ENCODE data around the gene FAU. TPM values are rescaled to one million over a fixed set of nuclear protein-coding genes. Genes with fewer than 3 reads are reported as not detected.

The FAU gene
- total and polyA plus RNA-seq, 2 of the 13 experiments (the other 11 are each of a cell fraction or from before 2014, with no cell fraction given): 374 to 869 TPM

DNA sequence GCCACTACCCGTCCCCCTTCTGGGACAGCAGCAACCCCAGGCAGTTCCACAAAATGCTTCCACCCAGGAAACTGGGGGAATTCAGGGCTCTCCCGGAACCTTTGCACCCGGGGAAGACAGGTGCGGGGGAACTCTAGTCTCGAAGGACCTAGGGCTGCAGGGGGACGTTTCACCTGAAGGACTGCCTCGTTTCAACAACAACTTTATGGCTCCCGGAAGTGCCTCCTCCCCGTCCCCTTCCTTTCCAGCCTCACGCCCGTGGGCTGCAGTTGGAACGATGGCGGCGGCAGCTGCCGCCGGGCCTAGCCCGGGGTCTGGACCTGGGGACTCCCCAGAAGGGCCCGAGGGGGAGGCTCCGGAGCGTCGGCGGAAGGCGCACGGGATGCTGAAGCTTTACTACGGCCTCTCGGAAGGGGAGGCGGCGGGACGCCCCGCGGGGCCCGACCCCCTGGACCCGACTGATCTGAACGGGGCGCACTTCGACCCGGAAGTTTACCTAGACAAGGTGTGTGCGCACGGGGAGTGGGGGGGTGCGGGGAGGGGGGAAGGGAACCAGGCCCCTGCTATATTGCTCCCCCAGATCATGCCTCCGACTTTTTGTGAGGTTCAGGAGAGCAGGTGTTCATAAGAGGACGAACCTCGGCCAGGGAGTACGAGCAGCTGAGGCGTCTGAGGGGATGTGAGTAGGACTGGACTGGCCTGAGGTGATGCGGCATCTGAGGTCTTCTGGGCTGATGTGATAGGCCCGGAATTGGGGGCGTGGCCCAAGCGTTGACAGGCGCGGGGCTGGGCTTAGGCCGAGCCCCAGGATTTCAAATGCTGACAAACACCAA, 25.7 kb downstream of the FAU start, which contains the start of gene VPS51 (continued):
- TF ChIP-seq SRSF1 (optimal IDR thresholded peaks at IDR 0.05; ENCODE audit: low read depth, low read length) (no peak), NFIB (CRISPR knock-in tag; IDR thresholded peaks at IDR 0.05; ENCODE audit: borderline replicate concordance) (no peak), MIER2 (CRISPR knock-in tag; IDR thresholded peaks at IDR 0.05) (peak; percentile 67; the same call in 1 of the 2 replicates), AHR (CRISPR knock-in tag; IDR thresholded peaks at IDR 0.05) (peak; percentile 79; the same call in 1 of the 2 replicates), ELK4 (CRISPR knock-in tag; IDR thresholded peaks at IDR 0.05; ENCODE audit: borderline replicate concordance) (no peak; the same call in 1 of the 2 replicates), KDM5A (IDR thresholded peaks at IDR 0.05; ENCODE audit: borderline replicate concordance, low read length) (peak; percentile 99), IRX3 (CRISPR knock-in tag; IDR thresholded peaks at IDR 0.05; ENCODE audit: borderline replicate concordance, low read depth) (no peak), ZNF12 (CRISPR knock-in tag; IDR thresholded peaks at IDR 0.05) (peak; percentile 70), BATF2 (CRISPR knock-in tag; IDR thresholded peaks at IDR 0.05) (no peak), ZNF546 (CRISPR knock-in tag; conservative IDR thresholded peaks at IDR 0.05) (0 out of 2 replicates have a peak, but pooled peaks have one; percentile 71), PAWR (CRISPR knock-in tag; IDR thresholded peaks at IDR 0.05; ENCODE audit: borderline replicate concordance) (no peak), ZBTB46 (CRISPR knock-in tag; IDR thresholded peaks at IDR 0.05; ENCODE audit: borderline replicate concordance) (no peak), ZFP37 (CRISPR knock-in tag; IDR thresholded peaks at IDR 0.05; ENCODE audit: borderline replicate concordance) (no peak), RFXAP (CRISPR knock-in tag; IDR thresholded peaks at IDR 0.05; ENCODE audit: borderline replicate concordance) (no peak; the same call in 1 of the 2 replicates), MEF2D (CRISPR knock-in tag; IDR thresholded peaks at IDR 0.05) (peak; percentile 59; the same call in 1 of the 2 replicates), IKZF4 (CRISPR knock-in tag; IDR thresholded peaks at IDR 0.05; ENCODE audit: borderline replicate concordance, low read depth, not compliant biosample characterization) (no peak), ZNF446 (CRISPR knock-in tag; IDR thresholded peaks at IDR 0.05) (no peak), TRIM22 (IDR thresholded peaks at IDR 0.05) (no peak)
- TF ChIP-seq, protein P1, sequence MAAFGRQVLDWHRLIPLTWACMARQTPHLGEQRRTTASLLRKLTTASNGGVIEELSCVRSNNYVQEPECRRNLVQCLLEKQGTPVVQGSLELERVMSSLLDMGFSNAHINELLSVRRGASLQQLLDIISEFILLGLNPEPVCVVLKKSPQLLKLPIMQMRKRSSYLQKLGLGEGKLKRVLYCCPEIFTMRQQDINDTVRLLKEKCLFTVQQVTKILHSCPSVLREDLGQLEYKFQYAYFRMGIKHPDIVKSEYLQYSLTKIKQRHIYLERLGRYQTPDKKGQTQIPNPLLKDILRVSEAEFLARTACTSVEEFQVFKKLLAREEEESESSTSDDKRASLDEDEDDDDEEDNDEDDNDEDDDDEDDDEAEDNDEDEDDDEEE (CRISPR knock-in tag; IDR thresholded peaks at IDR 0.05): no peak

Data from HepG2 (cell line).